Endodermal cell (in vitro differentiated cells): ENCODE results near the gene GTF3C1. TPM values are rescaled to one million over a fixed set of nuclear protein-coding genes. Genes with fewer than 3 reads are reported as not detected.

Experiments used
- DNase-seq: peaks from one replicate; pipeline ENCODE4 v3.0.0-alpha.2; 2017
- H3K27ac ChIP-seq: 2 replicates; pipeline ENCODE4 v1.5.1; 2013; ENCODE audit warnings: mild to moderate bottlenecking, low read depth, low read length, moderate library complexity
- H3K27me3 ChIP-seq: 2 replicates; pipeline ENCODE4 v1.6.1; 2013; ENCODE audit warnings: mild to moderate bottlenecking, low read length, moderate library complexity; ENCODE audit not compliant: insufficient read depth, control insufficient read depth, poor library complexity, severe bottlenecking
- H3K36me3 ChIP-seq: 2 replicates; pipeline ENCODE4 v1.7.0; 2013; ENCODE audit warnings: mild to moderate bottlenecking, low read length, moderate library complexity; ENCODE audit not compliant: control insufficient read depth, insufficient read depth
- H3K4me1 ChIP-seq: one replicate; pipeline ENCODE4 v1.7.0; 2013; ENCODE audit warnings: low read length; ENCODE audit not compliant: control insufficient read depth, insufficient read depth
- H3K4me3 ChIP-seq: 2 replicates; pipeline ENCODE4 v1.5.1; 2013; ENCODE audit warnings: mild to moderate bottlenecking, low read length, moderate library complexity
- H3K9ac ChIP-seq: 2 replicates; pipeline ENCODE4 v1.6.1; 2013; ENCODE audit warnings: mild to moderate bottlenecking, low read length, moderate library complexity; ENCODE audit not compliant: poor library complexity, severe bottlenecking; ENCODE audit errors: extremely low read depth
- H3K9me3 ChIP-seq: 2 replicates; pipeline ENCODE4 v1.6.1; 2013; ENCODE audit warnings: mild to moderate bottlenecking, low read length, moderate library complexity; ENCODE audit not compliant: control insufficient read depth
- H3K27ac Mint-ChIP-seq: 2 replicates; pipeline ENCODE4 v1.8.0; 2020; ENCODE audit warnings: mixed read lengths
- H3K27me3 Mint-ChIP-seq: 2 replicates; pipeline ENCODE4 v1.8.0; 2021; ENCODE audit warnings: mild to moderate bottlenecking, mixed read lengths; ENCODE audit not compliant: insufficient read depth
- H3K36me3 Mint-ChIP-seq: 2 replicates; pipeline ENCODE4 v1.8.0; 2020; ENCODE audit warnings: low read depth, mixed read lengths
- H3K4me1 Mint-ChIP-seq: 2 replicates; pipeline ENCODE4 v1.8.0; 2020; ENCODE audit warnings: mixed read lengths
- H3K4me3 Mint-ChIP-seq: 2 replicates; pipeline ENCODE4 v1.8.0; 2020; ENCODE audit warnings: mild to moderate bottlenecking, moderate library complexity, mixed read lengths
- H3K9me3 Mint-ChIP-seq: 2 replicates; pipeline ENCODE4 v1.8.0; 2020; ENCODE audit warnings: mild to moderate bottlenecking, mixed read lengths
- CTCF ChIP-seq: fragments of 200-600 bp; sonication (generic); conservative IDR thresholded peaks from 2 replicates; pipeline ENCODE4 v1.5.0; 2021; ENCODE audit warnings: antibody characterized with exemption, mild to moderate bottlenecking
- WGBS, 2 experiments: methylation state at CpG; one replicate each; pipeline versions ENCODE4 v1.1.5 to v1.1.7; 2013; ENCODE audit warnings: missing lambda C conversion rate in 2 of 2, mixed read lengths in 1 of 2; ENCODE audit not compliant: insufficient coverage in 1 of 2, insufficient read length in 1 of 2; 5-methylcytosine and 5-hydroxymethylcytosine counted together
- total RNA-seq, 2 donors: library from RNA; stranded (reverse); fragmentation: NEBNext Ultra II Directional in 1 of 2; extraction: Animal tissue kit (Norgen Biotek cat#: 25700) in 1 of 2; gene quantifications; 2 replicates in 1 of 2; 3 replicates in 1 of 2; pipeline ENCODE4 v1.2.1, GENCODE V29; 2021

The GTF3C1 gene
- total RNA-seq, 2 donors from 2014 or later: 138 TPM

- Mint-ChIP-seq H3K27ac (no peak overlapping the region), H3K4me3 (no peak overlapping the region), H3K9me3 (peaks cover 3% of the 10 kb centered on the region), H3K4me1 (peaks cover 33% of the 10 kb centered on the region), H3K36me3 (peaks cover 44% of the 10 kb centered on the region), H3K27me3 (no peaks in the 10 kb centered on the region)
- 88 to 100% methylated on average over 1 of the region's 1 CpG for WGBS, 2 experiments
- Histone ChIP-seq H3K36me3 (peaks cover 12% of the 10 kb centered on the region), H3K27me3 (no peaks in the 10 kb centered on the region), H3K4me1 (peaks cover 6% of the 10 kb centered on the region), H3K9me3 (peaks cover 16% of the 10 kb centered on the region), H3K9ac (no peak overlapping the region), H3K27ac (no peak overlapping the region), H3K4me3 (no peak overlapping the region)
- DNase-seq: no peak
- TF ChIP-seq CTCF: no peak
These were observed 33.9 kb upstream of the GTF3C1 start for GRCh38 chr16:27583634-27584033.

DNA sequence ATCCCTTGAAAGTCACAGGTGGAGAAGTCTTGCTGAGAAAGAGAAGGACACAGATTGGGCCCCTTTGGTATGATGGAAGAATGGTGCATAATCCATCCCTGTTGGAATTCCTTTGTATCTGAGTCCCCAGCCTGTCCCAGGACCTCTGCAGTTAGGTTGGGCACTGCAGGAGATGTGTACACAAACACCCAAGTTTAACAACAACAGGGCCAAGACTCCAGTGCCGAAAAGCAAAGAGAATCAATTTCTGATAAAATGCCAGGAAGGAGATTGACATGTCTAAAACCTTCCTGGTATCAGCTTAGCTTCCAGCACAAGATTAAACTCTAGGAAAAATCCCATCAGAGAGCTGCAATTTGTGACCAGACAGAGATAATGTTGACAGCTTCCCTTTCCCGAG, 33.2 kb upstream of the GTF3C1 start:
- no peak overlapping the region for H3K27ac ChIP-seq
- peak overlapping the region; percentile 75 for H3K27ac Mint-ChIP-seq

DNA sequence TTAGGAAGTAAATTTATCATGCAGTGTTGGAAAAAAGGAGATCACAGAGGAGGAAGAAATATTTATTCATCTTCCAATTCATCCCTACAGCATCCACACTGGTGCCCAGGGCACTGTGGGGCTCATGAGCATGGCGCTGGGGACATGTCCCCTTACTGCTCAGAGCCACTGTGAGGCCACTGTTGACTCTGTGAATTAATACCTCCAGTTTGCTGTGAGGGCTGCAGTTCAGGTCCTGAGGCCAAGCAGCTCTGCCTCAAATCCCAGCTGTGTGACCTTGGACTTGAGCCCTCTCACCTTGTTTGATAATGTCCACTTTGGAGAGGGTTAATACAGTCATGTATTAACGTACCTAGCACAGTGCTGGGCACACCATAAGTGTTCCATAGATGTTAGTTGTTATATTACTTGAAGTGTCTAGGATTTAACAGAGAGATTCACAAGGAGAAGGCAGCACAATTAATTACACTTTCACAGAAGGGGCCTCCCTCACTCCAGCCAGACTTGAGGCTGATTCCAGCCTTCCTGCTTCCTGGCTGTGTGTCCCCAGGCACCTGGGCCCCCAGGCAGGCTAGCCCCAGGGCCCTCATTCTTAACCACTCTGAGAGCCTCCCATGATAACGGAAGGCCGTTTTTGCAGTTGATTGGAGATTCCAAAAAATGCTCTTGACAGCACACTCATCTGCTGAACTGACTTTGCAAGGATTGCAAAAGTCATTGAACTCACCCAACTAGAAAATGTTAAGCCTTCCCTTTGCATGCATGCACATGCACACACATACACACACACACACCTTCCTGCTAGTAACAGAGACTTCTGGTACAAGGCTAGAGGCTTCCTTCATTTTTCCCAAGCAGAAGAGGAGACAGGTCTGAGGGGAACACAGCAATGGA, 29.6 kb upstream of the GTF3C1 start:
- Histone ChIP-seq H3K4me3 (no peak overlapping the region), H3K27me3 (no peaks in the 10 kb centered on the region), H3K27ac (no peak overlapping the region), H3K4me1 (peaks cover 13% of the 10 kb centered on the region), H3K9me3 (peaks cover 4% of the 10 kb centered on the region), H3K9ac (no peak overlapping the region), H3K36me3 (no peaks in the 10 kb centered on the region)
- WGBS, 2 experiments: 95 to 100% methylated on average over 1 to 4 of the region's 4 CpGs
- H3K4me3 Mint-ChIP-seq: no peak overlapping the region
- no peaks in the 10 kb centered on the region for H3K9me3 Mint-ChIP-seq
- peaks cover 43% of the 10 kb centered on the region for H3K4me1 Mint-ChIP-seq
- no peak for TF ChIP-seq CTCF
- no peaks in the 10 kb centered on the region for H3K27me3 Mint-ChIP-seq
- H3K36me3 Mint-ChIP-seq: peaks cover 28% of the 10 kb centered on the region
- H3K27ac Mint-ChIP-seq: peak overlapping the region; percentile 41
- DNase-seq: no peak

More for the DNA sequence above, 33.2 kb upstream of the GTF3C1 start:
- TF ChIP-seq CTCF: no peak
- peaks cover 40% of the 10 kb centered on the region for H3K36me3 Mint-ChIP-seq
- Histone ChIP-seq H3K36me3 (peaks cover 10% of the 10 kb centered on the region), H3K4me3 (no peak overlapping the region), H3K9me3 (peaks cover 13% of the 10 kb centered on the region), H3K4me1 (peaks cover 6% of the 10 kb centered on the region), H3K27me3 (no peaks in the 10 kb centered on the region), H3K9ac (no peak overlapping the region)
- no peaks in the 10 kb centered on the region for H3K27me3 Mint-ChIP-seq
- H3K9me3 Mint-ChIP-seq: no peaks in the 10 kb centered on the region
- H3K4me1 Mint-ChIP-seq: peaks cover 37% of the 10 kb centered on the region
- DNase-seq: peak; percentile 60
- H3K4me3 Mint-ChIP-seq: no peak overlapping the region
- WGBS, 2 experiments: 48 to 68% methylated on average over 2 of the region's 2 CpGs
